Measurements from ENCODE around the gene CCDC146.

DNA sequence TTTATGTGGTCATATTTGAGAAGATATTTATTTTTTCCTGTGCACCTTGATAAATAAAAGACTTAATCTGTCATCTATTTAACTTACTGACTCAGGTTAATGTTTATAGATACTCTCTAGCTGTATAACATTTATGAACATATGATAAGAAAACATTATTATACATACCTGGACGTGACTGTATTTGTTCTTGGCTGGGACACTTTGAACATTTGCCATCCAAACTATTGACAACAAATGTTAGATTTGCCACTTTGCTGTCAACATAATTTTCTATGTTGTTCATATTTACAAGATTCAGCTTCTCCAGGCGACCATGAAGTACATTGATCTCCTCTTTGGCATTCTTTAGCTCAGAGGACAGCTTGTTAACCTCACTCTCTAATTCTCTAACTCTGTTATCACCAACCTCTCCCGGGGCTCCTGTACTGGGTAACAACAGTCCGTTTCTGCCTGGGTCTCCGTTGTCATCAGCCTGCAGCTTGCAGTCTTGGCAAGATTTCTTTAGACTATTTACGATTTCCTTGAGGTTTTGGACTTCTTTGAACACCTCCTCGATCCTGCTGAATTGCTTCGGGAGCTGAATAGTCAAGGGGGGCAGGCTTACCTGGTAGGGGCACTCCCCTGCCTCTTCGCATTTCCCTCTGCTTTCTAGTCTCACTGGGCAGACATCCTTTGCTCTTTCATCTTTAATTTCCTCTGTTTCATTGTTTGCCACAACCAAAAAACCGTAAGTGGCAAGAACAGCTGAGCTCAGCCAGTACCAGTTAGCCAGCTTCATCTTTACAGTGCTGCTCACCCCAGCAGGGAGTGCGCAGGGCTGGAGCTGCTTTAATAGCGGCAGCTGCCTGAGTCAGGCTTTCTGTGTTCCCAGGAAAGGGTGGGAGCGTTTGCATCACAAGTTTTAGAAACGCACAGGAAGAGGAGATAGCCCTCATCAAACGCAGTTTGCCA, 76.9 kb downstream of the CCDC146 start, which contains the start of gene FGL2:
- TF ChIP-seq, protein P1, sequence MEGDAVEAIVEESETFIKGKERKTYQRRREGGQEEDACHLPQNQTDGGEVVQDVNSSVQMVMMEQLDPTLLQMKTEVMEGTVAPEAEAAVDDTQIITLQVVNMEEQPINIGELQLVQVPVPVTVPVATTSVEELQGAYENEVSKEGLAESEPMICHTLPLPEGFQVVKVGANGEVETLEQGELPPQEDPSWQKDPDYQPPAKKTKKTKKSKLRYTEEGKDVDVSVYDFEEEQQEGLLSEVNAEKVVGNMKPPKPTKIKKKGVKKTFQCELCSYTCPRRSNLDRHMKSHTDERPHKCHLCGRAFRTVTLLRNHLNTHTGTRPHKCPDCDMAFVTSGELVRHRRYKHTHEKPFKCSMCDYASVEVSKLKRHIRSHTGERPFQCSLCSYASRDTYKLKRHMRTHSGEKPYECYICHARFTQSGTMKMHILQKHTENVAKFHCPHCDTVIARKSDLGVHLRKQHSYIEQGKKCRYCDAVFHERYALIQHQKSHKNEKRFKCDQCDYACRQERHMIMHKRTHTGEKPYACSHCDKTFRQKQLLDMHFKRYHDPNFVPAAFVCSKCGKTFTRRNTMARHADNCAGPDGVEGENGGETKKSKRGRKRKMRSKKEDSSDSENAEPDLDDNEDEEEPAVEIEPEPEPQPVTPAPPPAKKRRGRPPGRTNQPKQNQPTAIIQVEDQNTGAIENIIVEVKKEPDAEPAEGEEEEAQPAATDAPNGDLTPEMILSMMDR (IDR thresholded peaks at IDR 0.05 in 2 of 3, conservative IDR thresholded peaks at IDR 0.05 in 1 of 3; ENCODE audit: insufficient read depth in 2 of 3, low read depth in 1 of 3, low read length in 3 of 3), result no peak
- TF ChIP-seq ZNF282 (CRISPR knock-in tag; IDR thresholded peaks at IDR 0.05), result no peak
- no peak for TF ChIP-seq MLX (CRISPR knock-in tag; conservative IDR thresholded peaks at IDR 0.05)
- no peak for TF ChIP-seq SP1 (CRISPR knock-in tag; IDR thresholded peaks at IDR 0.05)
- TF ChIP-seq ZNF507 (tag; conservative IDR thresholded peaks at IDR 0.05), result no peak
- TF ChIP-seq EP300 (IDR thresholded peaks at IDR 0.05; ENCODE audit: low read length), result no peak

Measured in K562 (cell line).